Measurements from ENCODE around the gene FAM20A.
"Not testable (repeated sequence)": the region's sequence is repeated elsewhere in the genome, so short reads cannot be mapped to it uniquely, and the experiment has no call there.

The FAM20A gene

DNA sequence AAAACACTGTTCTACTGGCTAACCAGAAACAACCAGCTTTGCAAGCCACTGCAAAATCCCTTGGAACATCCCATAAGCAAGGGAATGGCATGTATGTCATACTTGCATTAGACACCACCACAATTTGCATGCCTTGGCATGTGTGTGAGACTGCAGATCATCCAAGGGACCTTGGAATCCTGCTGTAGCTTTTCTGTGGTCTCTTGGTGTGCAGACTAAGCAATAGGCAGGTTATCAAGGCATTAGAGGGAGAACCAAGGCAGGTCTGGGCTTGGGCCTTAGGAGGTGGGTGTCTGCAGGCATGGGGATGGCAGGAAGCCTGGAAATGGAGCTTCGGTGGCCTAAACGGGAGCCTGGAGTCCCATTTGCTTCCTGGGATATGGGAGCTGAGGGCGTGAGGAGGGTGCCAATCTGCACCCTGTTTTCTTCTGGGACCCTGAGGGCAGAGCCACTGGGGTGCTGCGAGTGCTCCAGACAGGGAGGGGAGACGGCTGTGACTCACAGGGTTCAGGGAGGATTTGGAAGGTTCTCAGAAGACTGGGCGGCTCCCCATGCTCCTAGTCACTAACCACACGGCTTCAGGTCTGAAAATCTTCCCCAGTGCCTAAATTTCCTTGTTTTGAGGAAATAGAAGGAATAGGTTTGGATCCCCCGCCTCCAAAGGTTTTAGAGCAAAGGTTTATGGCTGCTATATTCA, 36.6 kb downstream of the FAM20A start:
- no peak for DNase-seq

DNA sequence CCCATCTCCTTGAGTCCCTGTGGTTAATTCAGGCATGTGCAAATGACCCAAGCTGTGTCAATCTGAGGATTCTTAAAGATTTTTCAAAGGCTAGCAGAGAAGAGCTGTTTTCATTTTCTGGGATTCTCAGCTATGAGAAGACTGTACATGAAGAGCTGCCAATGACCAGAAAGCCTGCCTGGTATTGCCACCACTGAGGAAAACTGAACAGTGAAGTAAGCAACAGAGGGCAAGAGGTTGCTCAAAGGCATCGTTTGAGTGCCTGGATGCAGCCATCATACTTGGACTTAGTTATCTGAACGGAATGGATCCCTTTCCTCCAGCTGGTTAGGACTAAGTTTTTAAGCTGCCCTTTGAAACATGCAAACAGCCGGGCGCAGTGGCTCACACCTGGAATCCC, 38.4 kb downstream of the FAM20A start:
- DNase-seq = no peak

DNA sequence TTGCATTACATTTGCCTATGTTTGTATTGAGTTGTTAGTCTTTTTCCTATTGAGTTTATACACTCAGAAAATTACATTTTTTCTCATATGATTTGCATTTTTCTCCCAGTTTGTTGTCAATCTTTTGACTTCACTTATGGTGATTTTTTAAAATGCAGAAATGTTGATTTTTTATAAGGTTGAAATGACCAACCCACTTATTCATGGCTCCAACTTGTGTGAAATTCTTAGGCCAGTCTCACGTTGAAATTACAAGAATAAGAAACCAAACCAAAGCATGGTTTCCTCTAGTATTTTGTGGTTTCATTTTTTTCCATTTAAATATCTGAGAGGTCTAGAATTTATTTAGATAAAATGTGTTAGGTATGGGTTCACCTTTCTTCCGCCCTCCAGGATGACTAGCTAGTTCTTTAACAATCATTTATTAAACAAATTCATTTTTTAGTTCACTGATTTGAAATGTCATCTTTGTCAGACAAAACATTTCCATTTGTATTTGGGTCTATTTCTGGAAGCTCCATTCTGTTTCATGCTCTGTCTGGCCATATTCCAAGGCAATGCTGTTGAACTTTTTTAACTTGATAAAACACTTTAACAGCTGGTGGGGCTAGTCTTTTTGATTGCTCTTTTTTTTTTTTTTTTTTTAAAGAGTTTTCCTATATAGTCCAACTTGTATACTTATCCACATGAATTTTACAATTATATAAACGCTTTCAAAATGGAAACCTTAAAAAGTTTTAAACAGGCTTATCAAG, 40.0 kb downstream of the FAM20A start:
- DNase-seq = no peak

DNA sequence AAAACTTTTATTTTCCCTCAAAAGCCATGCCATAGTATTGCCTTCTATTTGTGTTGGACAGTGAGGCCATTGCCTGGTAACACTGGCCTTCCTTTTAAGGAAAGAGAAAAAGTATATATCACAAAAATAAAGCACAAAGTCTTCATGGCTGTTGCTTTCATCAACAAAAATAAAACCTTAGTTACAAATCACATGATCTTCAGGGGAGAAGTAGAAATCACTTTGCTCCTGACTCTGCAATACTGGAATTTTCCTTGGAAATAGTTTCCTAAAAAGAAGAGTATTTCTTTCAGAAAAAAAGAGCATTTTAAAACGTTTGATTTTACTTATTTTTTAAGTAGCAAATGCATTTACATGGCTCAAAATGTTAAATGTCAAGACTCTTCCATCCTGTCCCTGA, 41.9 kb downstream of the FAM20A start:
- no peak for DNase-seq

DNA sequence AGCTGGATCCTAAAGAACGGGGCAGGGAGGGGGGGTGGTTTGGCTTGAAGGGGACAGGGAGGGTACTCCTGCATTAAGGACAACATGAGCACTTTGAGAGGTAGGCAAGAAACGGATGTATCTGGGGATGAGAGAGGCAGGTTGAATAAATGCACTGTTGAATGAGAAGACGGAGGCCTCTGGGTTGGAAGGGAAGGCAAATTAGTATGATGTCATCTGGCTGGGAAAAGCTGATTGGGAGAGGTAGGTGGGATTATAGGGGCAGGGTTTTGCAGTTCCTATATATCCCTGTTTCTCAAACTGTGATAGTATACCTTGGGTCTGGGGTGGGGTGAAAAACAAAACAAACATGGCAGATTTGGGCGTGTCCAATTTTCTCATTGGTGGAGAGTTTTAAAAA, 44.6 kb downstream of the FAM20A start:
- DNase-seq = no peak

DNA sequence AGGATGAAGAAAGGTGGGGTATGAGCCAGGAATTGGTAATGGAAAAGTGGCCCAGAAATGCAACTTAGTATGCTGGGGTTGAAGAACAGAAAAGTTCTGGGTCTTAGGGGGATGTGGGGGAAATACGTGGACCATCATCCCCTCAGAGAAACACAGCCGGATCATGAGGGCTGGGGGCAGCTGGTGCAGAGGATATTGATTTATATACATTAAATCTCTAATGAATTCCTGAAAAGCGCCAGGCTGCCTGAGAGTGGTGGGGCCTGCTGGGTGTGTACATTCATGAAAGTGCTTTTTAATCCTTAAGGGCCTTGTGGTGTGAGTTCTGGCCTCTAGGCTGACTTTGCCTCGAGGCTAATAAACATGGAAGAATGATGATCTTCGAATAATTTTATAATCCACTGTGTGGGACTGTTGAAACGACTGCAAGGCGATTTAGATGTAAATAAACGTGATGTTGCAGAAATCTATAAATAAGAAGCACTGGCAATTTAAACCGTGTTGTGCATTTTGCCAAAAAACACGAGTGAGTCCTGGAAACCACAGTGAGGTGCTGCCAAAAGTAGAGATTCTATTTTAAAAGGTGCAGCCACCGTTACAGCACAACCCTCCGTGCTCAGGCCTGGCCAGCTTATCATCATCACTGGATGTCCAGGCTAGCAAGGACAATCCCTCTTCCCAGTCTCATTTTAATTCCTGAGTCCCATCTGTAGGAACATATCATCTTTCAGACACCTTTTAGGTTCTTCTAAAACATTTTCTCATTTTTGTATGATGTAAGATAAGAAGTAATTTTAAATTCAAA, 56.9 kb downstream of the FAM20A start:
- DNase-seq = no peak

DNA sequence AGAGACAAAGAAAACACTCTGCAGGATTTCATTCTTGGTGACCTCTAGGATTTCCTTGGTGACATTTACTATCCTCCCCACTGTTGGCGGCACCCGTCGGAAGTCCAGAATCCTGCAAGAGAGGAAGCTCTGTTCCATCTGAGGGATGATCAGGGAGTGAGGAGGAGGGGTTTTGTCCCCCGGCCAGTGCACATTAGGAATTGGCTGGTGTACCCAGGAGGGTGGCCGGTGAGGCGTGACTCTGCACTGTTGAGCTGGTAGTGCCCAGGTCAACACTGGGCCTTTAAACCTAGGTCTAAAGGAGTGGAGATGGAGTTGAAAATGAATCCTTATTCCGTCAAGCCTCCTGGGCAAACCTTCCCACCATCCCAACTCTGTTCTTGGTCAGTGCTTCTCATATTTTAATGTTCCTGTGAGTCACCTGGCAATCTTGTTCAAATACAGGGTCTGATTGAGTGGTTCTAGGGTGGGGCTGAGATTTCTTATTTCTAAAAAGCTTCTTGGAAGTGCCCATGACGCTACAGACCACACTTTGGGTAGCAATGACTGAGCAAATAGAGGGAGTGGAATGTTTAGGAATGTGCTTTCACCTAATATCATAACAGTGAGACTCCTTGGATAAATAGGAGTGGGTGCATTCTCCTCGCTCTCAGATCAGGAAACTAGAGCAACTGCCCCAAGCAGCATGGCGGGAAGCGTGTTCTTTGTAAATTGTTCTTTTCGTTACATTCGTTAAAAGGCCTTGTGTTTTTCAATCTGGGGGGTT, 58.3 kb downstream of the FAM20A start:
- DNase-seq = no peak

DNA sequence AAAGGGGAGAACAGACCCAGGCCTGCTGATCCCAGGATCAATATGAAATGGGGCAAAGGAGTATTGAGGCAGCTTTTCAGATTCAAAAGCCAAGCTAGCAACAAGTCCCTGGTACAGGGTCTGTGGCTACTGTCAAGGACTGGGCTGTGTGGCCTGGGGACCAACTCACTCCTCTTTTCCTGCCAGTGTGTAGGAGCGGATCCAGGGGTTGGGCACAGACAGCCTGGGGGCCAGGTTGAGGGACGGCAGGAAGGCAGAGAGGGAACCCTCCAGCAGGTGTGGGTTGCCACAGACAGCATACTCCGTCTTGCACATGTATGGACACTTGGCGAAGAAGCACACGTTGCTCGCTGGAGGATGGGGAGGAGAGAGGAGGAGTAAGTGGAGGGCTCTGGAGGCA, 59.4 kb downstream of the FAM20A start:
- DNase-seq = no peak

DNA sequence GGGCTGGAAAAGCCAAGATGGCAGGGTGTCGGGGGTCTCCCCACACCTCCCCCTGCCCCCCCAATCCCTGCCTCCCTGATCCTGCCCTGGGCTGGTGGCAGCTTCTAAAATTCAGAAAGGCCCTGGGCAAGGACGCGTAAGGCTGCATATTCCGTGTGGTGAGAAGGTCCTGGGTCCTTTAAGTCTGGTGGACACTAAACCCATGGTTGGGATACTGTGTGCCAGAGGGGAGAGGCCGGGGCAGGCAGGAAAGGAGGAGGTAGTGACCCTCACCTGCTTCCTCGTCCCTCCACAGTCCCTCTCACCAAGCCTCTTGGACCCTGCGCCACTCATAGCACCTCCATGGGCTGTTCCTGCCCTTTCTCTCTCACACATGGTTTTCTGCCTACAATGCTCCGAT, 60.2 kb downstream of the FAM20A start:
- no peak for DNase-seq

DNA sequence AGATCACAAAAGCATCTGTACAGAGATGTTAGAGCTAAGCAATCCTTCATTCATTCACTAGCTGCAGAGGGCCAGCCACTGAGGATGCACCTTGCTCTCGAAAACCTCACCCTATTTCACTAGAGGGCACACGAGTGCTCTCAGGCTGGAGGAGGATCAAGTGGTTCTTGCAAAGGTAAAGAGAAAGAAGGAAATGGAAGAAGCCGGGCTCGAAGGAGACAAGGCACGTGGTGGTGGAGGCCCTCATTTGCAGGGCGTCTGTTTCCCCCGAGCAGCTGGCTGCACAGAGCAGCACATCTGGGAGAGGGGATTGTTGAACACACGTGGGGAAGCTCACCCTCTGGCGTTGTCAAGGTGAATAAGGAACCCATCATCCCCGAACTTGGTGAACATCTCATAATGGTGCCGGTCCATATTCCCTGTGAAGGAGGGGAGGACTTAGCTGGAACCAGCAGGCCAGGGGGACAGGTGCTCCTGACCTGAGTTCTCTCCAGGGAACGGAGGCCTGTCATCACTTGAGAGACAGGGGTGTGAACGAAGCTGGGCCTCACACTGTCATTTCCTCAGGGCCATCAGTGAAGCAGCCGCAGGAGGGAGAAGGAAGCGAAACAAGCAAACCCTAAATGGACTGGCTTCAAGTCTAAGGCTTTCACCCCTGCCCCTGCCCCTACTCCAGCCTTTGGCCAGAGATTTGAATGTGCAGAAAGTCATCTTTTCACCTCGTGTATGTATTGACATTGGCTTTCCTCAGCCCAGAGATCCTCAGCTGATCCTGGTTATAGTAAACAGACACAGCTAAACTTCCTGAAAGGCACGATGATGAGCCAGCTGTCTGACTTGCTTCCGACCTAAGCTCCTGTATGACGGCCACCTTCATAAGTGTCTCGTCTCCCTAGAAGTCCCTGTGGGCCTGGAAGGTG, 61.4 kb downstream of the FAM20A start:
- no peak for DNase-seq

DNA sequence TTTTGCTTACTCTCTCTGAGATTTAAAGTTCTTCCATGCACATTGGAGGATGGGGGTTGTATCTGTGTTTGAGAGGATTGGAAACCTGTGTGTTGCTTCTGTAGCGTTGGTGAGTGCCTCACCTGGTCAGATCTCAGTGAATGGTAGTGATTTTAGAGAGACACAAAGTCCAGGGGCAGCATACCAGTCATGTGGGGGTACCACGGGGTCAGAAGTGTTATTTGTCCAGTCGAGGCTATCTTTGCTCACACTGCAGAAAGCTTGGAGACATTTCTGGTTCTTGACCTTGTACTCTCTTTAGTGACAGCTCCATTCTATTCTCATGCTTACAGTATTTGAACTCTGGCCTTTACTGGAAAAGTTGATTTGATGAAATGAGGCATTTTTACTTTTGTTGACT, 65.2 kb downstream of the FAM20A start:
- no peak for DNase-seq

DNA sequence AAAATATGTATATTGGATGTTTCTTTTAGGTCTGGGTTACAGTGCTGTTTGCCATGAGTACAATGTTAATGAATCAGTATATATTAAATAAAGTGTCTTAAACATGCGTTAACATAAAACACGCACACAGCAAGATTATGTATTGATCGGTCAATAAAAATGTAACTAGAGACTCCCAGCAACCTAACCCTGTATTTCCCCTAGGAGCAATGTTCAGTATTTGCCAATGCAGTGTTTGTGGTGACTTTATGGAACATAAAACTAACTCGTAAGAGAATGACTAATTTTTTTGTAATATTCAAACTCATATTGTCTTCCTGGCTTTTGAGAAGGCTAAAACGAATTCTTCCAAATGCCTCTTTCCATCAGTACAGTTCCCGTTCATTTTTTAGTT, 66.5 kb downstream of the FAM20A start:
- no peak for DNase-seq

DNA sequence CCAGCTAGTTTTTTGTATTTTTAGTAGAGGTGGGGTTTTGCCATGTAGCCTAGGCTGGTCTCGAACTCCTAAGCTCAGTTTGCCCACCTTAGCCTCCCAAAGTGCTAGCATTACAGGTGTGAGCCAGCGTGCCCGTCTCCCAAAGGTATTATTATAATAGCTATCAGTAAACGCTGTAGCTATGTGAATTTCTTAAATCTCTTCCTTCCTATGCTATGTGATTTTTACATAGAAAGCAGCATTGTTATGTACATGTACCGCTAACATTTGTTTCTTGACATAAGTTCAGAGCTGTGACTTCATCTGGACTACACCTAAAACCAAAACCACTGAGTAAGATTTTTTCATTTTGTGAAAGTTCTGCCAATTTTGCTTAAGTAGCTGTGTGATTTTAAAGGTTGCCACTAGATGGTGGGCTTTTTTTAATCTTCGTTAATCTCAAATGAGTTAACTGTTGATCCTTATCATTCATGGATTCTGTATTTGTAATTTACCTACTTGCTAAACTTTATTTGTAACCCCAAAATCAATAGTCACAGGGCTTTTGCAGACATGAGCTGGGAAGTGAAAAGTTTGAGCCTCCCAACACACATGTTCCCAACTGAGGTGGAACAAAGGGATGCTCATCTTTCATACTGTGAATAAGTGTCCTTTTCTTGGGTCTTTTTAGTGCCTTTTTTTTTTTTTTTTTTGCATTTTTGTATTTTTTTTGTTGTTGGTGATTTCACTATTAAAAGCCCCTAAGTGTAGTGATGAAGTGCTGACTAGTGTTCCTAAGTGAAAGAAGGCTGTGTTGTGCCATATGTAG, 67.1 kb downstream of the FAM20A start:
- DNase-seq = no peak

DNA sequence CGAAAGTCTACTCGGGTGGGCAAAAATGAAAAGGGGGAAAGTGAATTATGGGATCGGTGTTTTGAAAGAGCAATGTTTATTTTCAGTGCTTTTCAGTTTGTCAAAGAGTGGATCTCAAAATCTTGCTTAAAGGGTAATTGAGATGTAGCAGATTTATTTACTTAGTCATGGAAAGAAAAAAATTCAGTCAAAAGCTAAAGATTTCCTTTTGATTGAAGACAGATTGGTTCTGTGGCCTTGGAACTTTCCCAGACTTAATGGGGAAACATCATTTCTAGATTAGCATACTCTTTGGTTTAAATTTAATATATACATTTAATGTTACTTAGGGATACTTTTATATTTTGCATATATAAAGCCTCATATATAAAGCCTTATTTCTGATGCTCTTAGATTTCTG, 68.3 kb downstream of the FAM20A start:
- DNase-seq = no peak

DNA sequence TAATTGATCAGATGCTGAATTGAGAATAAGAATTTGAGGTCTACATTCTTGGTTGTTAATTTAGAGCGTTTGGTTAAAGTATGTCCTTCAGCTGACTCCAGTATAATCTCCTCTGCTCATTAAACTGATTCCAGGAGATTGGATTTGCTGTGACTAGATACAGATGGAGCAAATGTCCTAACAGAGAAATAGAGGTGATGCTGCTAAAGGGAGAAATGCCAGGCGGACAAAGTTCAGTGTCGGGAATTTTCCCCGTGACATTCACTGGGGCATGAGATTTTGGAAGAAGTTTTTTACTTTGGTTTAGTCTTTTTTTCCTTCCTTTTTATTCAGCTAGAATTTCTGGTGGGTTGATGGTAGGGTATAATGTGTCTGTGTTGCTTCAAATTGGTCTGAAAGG, 69.9 kb downstream of the FAM20A start:
- DNase-seq = no peak

DNA sequence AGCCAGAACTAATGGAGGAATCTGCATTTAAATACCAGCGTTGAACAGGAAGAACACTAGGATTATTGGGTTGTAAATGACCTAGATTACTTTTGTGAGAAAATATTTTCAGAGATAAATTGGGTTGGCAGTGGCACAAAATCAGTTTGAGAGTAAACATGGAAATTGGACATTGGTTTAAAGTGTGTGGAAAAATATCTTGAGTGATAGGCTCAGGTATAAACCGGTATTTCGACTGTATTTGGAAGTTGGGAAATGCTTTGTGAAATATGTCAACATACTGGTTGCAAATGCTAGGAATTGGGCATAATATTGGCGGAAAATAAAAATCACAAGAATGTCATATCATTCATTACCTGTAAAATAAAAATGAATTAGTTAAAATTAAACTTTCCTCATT, 73.9 kb downstream of the FAM20A start:
- no peak for DNase-seq

DNA sequence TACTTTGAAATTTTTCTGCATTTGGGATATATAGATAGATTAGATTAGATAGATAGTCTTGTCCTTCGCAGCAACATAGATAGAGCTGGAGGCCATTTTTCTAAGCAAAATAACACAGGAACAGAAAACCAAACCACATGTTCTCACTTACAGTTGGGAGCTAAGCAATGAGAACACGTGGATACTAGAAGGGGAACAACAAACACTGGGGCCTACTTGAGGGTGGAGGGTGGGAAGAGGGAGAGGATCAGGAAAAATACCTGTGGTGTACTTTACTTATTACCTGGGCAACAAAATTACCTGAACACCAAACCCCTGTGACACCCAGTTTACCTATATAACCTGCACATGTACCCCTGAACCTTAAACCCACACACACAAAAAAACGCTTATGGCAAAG, 74.6 kb downstream of the FAM20A start:
- no peak for DNase-seq

DNA sequence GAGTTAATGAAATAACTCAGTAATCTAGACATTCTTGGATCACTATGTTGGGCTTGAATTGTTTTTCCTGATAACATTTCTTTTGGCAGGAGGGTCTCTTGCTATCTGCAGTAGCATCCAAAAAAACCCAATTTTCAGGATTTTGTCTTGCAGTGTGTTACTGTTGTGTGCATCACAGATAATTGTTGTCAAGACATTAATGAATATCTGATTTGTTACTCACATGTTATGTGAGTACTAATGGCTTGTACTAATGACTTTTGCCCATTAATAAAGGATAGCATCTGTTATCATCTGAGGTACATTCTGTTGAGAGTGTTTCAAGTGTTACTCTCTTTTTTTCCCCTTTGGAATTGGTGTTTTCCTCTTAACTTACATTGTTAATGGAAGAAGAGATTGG, 78.9 kb downstream of the FAM20A start:
- no peak for DNase-seq

DNA sequence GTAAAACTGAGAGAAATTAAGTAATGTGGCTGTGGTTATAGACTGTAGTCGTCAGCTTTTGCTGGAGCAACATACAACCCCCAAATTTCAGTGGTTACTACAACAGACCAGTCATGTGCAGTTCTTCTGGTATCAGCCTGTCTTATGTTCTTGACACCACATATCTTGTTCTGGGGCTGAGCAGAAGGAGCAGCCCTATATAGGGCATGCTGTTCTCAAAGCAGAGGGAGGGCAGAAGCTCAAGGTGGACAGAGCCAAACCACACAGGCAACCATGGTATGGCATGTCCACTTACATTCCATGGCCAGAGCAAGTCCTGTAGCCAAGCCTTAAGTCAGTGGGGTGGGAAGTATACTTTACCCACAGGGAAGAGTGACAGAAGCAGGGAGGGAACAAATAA, 81.3 kb downstream of the FAM20A start:
- DNase-seq = no peak

DNA sequence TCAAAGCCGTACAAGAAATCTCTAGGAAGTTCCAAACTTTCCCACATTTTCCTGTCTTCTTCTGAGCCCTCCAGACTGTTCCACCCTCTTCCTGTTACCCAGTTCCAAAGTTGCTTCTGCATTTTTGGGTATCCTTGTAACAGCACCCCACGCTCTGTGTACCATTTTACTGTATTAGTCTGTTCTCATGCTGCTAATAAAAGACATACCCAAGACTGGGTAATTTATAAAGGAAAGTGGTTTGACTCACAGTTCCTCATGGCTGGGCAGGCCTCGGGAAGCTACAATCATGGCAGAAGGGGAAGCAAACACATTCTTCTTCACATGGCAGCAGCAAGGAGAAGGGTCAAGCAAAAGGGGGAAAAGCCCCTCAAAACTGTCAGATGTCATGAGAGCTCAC, 82.1 kb downstream of the FAM20A start:
- DNase-seq = not testable (repeated sequence)

Measured in activated CD4-positive, CD25-positive, alpha-beta regulatory T cell treated with anti-CD3 and anti-CD28 coated beads, Interleukin-2, amount 50 U/mL, for 72 hours (primary cell).